Activated CD8-positive, alpha-beta memory T cell treated with anti-CD3 and anti-CD28 coated beads, Interleukin-2, amount 50 U/mL, for 4 hours (primary cell): ENCODE data around the gene MGAT5B.
"Not testable (repeated sequence)": the region's sequence is repeated elsewhere in the genome, so short reads cannot be mapped to it uniquely, and the experiment has no call there.

ENCODE experiments used
- DNase-seq: peaks from one replicate; pipeline ENCODE4 v3.0.0-alpha.2; 2020

Gene MGAT5B

GRCh38 chr17:76868176-76868668, at the start of gene MGAT5B:
TSS of gene MGAT5B (plus strand) at chr17:76868404. CDS start at chr17:76869030, 626 bp downstream.
- DNase-seq = peak; percentile 83

DNA sequence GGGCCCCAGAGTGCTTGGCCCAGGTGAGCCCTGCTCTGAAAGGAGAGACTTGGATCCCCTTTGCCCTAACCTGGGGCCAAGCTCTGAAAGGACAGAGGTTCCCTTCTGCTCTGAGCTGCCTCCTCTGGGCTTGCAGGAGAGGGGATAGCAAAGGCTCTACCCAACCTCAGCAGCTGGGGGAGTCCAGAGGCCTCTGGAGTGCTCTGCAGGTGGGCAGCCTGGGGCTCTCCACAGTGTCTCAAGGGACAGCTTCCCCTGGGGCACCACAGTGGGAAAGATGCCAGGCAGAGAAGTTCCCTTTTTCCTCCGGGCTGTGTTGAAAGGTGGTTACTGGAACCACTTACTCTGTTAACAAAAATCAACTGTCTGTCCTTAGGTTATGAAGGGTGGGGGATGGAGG, 48.2 kb upstream of the MGAT5B start:
- DNase-seq = no peak

DNA sequence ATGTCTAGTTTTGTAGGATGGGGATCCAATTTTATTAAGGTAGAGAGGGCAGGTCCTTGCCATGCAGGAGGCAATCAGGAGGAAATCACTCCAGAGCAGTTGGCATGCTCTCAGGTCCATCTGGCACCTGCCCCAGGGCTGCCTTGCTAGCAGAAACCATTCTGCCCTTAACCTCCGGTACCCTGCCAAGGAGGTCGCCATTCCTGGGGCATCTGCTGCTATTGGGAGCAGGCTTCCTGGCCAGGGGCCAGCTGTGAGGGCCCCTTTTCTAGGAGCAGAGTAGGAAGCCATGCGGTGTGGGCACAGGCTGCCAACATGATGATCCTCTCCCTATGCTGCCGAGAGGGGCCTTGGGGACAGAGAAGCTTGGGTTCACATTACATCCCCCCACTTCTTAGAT, 47.6 kb upstream of the MGAT5B start:
- DNase-seq = no peak

- DNase-seq = no peak
Measured at GRCh38 chr17:76822184-76822778, 45.9 kb upstream of the MGAT5B start.

DNA sequence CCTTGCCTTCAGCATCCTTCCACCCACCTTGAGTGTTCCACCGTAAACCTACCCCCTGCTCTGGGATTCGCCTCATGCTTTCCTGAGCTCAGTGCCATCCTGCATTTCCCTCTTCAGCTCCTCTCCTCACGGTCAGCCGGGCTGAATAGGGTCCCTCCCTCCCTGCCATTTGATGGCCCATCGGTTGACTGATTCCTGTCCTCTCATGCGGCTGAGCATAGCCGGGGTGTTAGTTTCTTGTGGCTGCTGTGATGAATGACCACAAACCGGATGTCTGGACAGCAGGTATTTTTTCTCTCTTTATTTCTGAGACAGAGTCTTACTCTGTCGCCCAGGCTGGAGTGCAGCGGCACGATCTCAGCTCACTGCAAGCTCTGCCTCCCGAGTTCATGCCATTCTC, 44.1 kb upstream of the MGAT5B start:
- no peak for DNase-seq

- no peak for DNase-seq
Measured at GRCh38 chr17:76826330-76827068, 41.7 kb upstream of the MGAT5B start.

DNA sequence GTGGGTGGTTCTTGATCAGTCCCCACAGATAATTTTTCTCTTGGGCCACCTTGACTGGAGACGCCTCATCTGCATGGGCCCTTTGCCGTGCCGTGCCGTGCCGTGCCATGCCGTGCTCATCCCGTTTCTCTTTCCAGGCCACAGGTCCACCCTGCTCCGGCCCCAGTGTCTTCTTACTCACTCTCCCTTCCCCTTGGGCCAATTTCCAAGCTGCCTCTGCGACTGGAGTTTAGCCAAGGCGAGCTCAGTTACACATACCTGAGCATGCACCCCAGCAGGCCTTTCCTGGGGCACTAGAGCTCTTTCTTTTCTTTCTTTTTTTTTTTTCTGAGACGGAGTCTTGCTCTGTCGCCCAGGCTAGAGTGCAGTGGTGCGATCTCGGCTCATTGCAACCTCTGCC, 40.5 kb upstream of the MGAT5B start:
- no peak for DNase-seq

- DNase-seq = no peak
Measured at GRCh38 chr17:76830987-76831715, 37.1 kb upstream of the MGAT5B start.

- DNase-seq = no peak
Measured at GRCh38 chr17:76833034-76833644, 35.1 kb upstream of the MGAT5B start.

- DNase-seq = no peak
Measured at GRCh38 chr17:76833747-76834146, 34.5 kb upstream of the MGAT5B start.

DNA sequence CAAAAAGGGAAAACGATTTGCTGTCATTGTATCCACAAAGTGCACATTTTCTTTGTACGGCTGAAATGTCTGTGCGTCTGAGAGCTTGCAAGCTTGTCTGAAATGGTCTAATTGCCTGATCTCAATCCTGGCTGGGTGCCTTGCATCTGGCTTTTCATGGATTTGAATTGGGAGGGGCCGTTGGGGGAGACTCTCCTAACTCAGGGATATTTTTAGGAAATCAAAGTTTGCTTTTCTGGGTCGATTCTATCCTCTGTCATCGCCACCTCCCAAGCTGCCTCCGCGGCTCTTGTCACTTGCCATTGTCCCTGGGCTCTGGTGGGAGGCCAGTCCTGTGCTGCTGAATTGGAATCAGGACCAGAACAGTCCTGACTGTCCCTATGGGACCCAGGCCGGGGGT, 33.3 kb upstream of the MGAT5B start:
- DNase-seq = no peak

- DNase-seq = no peak
Measured at GRCh38 chr17:76840443-76840767, 27.8 kb upstream of the MGAT5B start.

DNA sequence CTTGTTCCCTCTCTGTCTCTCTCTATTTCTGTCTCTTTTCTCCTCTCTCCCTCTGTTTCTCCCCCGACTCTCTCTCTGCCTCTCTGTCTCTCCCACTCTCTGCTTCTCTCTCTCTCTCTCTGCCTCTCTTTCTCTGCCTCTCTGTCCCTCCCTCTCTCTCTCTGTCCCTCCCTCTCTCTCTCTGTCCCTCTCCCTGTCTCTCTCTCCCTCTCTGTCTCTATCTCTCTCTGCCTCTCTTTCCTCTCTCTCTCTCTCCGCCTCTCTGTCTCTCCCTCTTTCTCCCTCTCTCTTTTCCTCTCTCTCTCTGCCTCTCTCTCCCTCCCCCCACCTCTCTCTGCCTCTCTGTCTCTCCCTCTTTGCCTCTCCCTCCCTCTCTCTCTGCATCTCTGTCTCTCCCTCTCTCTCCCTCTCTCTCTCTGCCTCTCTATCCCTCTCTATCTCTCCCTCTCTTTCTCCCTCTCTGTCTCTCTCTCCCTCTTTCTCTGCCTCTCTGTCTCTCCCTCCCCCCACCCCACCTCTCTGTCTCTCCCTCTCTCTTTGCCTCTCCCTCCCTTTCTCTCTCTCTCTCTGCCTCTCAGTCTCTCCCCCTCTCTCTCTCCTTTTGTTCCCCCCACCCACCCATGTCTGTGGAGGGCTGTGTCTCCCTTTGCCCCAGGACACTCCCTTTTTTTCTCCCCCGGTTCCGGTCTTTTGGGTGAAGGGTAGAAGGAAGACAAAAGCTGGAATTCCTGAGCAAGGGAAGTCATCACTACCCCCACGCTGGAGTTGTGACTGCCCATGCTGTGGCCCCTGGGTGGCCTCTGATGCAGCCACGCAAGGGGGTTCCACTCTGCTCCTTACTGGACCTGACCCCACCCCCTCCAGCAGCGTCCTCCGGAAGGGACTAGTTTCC, 27.1 kb upstream of the MGAT5B start:
- no peak for DNase-seq

GRCh38 chr17:76841776-76842405, 26.3 kb upstream of the MGAT5B start:
- DNase-seq = no peak

DNA sequence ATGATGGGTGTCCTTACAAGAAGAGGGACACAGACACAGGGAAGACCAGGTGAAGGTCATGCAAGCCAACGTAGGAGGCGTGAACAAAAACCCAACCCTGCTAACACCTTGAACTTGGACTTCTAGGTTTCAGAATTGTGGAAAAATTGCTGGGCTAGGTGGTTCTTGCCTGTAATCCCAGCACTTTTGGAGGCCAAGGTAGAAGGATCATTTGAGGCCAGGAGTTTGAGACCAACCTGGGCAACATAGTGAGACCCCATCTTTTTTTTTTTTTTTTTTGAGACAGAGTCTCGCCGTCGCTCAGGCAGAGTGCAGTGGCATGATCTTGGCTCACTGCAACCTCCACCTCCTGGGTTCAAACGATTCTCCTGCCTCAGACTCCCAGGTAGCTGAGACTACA, 25.1 kb upstream of the MGAT5B start:
- not testable (repeated sequence) for DNase-seq

DNA sequence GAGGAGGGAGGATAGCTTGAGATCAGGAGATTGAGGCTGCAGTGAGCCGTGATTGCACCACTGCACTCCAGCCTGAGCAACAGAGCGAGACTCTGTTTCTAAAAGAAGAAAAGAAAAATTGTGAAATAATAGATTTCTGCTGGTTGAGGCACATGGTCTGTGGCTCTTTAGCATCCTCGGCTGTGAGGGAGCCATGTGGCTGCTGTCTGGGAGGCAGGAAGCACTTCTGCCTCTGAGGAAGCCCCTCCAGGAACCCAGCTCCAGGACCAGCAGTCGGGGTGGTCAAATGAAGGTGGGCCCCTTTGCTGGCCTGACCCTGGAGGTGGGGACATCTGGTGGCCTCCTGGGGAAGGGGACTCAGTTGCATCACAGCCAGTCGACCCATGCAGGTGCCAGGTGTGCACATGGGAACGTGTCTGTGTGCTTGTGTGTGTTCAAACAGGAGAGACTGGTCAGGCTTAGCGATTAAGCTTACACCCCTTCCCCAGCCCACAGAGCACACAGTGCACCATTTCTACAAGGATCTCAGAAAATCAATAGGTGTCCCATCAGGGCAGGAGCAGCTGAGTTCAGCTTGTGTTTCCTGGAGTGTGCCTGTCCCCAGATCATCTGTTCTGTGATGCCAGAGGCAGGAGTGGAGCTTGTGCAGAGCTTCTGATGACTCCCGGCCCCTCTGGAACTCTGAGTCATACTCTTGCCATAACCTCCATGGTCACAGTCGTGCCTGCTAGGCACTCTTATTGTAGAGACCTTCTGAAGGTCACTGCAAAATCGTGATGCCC, 24.3 kb upstream of the MGAT5B start:
- DNase-seq = no peak

DNA sequence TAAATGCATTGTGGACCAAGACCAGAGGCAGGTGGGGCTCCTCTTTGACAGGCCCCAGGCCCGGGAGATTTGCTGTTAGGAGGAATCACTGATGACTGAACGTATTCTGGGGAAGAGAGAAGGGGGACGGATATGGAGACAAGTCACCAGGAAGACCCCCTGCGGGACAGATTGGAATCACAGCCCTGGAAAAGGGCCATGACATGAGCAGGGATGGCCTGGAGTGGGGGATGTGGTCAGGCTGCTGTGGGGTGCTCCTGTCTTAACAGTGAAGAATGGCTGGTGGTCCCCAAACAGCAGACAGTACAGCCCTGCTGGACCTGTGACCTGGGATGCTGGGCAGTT, 23.7 kb upstream of the MGAT5B start:
- no peak for DNase-seq

GRCh38 chr17:76844846-76845245, 23.4 kb upstream of the MGAT5B start:
- no peak for DNase-seq

GRCh38 chr17:76845541-76846017, 22.6 kb upstream of the MGAT5B start:
- no peak for DNase-seq

- DNase-seq = no peak
Measured at GRCh38 chr17:76847031-76847430, 21.2 kb upstream of the MGAT5B start.

DNA sequence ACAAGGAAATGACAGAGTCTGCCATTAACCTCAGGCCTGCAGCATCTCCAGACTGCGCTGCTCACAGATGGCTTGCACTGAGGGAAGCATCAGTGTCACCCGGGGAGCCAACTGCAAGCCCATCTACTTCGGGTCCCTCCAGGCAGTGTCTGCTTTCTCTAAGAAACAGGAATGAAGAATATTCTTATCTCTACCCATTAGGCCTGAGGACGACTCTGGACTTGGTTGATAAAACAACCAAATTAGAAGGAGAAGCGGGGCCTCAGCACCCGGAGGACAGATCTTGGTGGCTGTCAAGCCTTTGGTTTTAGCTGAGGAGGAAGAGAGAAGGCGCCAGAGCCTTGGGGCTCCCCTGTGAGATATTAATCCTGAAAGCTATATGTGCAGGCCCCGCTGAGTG, 19.5 kb upstream of the MGAT5B start:
- DNase-seq = no peak
